Posterior vena cava (tissue), 2 donors: ENCODE results near the gene INHBE. TPM values are rescaled to one million over a fixed set of nuclear protein-coding genes. Genes with fewer than 3 reads are reported as not detected.

Experiments used
- DNase-seq: peaks from one replicate; pipeline ENCODE4 v3.0.0-alpha.2; 2020; ENCODE audit warnings: low spot score
- intact Hi-C, 2 donors: fragments of 100-400 bp; cut with DNase I; formaldehyde crosslinking; loops; one replicate each; pipeline versions ENCODE4 v1.14.1 to v1.14.2; 2022 to 2023
- total RNA-seq, 2 donors: library from RNA; stranded (reverse); fragmentation: NEBNext Ultra II Directional; extraction: Animal tissue kit (Norgen Biotek cat#: 25700); gene quantifications; one replicate each; pipeline ENCODE4 v1.2.1, GENCODE V29; 2021
- donor health status: DM: yes; HTN: yes; CAD: no.
- donor health status: DM: yes; HTN: yes; CAD: no.

The INHBE gene
- total RNA-seq, 2 donors from 2014 or later, result not detected

- intact Hi-C loops, result no loop called here
- DNase-seq, result no peak
Observed at GRCh38 chr12:57470970-57471656, 16.0 kb downstream of the INHBE start.

GRCh38 chr12:57471661-57472060, 16.6 kb downstream of the INHBE start:
- no peak for DNase-seq
- intact Hi-C loops, result no loop called here

GRCh38 chr12:57472391-57472790, 17.3 kb downstream of the INHBE start:
- no peak for DNase-seq
- intact Hi-C loops, result no loop called here

GRCh38 chr12:57473392-57473791, 18.3 kb downstream of the INHBE start:
- no peak for DNase-seq

GRCh38 chr12:57473886-57474285, 18.8 kb downstream of the INHBE start:
- intact Hi-C loops, result no loop called here
- no peak for DNase-seq

More at GRCh38 chr12:57473392-57473791, 18.3 kb downstream of the INHBE start:
- intact Hi-C loops, result no loop called here

GRCh38 chr12:57474430-57474829, 19.3 kb downstream of the INHBE start:
- intact Hi-C loops, result no loop called here
- DNase-seq, result no peak

- intact Hi-C loops, result no loop called here
- DNase-seq, result no peak
Observed at GRCh38 chr12:57474862-57475261, 19.8 kb downstream of the INHBE start.

- peak; percentile 84 for DNase-seq
- intact Hi-C loops, result no loop called here
Observed at GRCh38 chr12:57475271-57476161, 20.4 kb downstream of the INHBE start.

GRCh38 chr12:57476162-57476992, 21.3 kb downstream of the INHBE start:
- intact Hi-C loops, result no loop called here
- peak; percentile 85 for DNase-seq

GRCh38 chr12:57476993-57477709, 22.0 kb downstream of the INHBE start:
- intact Hi-C loops, result no loop called here
- DNase-seq, result peak; percentile 74

- DNase-seq, result peak; percentile 76
- intact Hi-C loops, result no loop called here
Observed at GRCh38 chr12:57477710-57478681, 22.9 kb downstream of the INHBE start.

- intact Hi-C loops, result no loop called here
- peak; percentile 53 for DNase-seq
Observed at GRCh38 chr12:57479043-57479375, 23.9 kb downstream of the INHBE start.

GRCh38 chr12:57479376-57480115, 24.4 kb downstream of the INHBE start, which contains the start of gene ARHGAP9:
Gene ARHGAP9, minus strand, starts transcription at chr12:57479866. Its CDS starts 460 bp downstream, at chr12:57479406.
- intact Hi-C loops, result no loop called here
- DNase-seq, result peak; percentile 54

GRCh38 chr12:57481671-57482070, 26.6 kb downstream of the INHBE start:
- DNase-seq, result no peak
- intact Hi-C loops, result loop anchor here in 1 of 2 donors (1.0 kb wide), 1 partner anchor 21 kb away; no protein-coding TSS in a partner anchor

GRCh38 chr12:57483466-57483865, 28.4 kb downstream of the INHBE start:
- intact Hi-C loops, result no loop called here
- DNase-seq, result no peak

GRCh38 chr12:57485695-57486094, 30.6 kb downstream of the INHBE start:
- intact Hi-C loops, result no loop called here
- DNase-seq, result peak; percentile 14

- intact Hi-C loops, result no loop called here
- peak; percentile 85 for DNase-seq
Observed at GRCh38 chr12:57487055-57487596, 32.0 kb downstream of the INHBE start.
